Endothelial cell (in vitro differentiated cells): ENCODE measurements around the gene CNNM2. TPM values are rescaled to one million over a fixed set of nuclear protein-coding genes. Genes with fewer than 3 reads are reported as not detected.
A peak's percentile ranks its signal among the peaks of the same experiment; 100 is the strongest.
"Not testable (repeated sequence)": the region's sequence is repeated elsewhere in the genome, so short reads cannot be mapped to it uniquely, and the experiment has no call there.

Source experiments
- DNase-seq: peaks from one replicate; pipeline ENCODE4 v3.0.0; 2021; ENCODE audit warnings: low spot score
- H3K27ac Mint-ChIP-seq: one replicate; pipeline ENCODE4 v1.8.0; 2021; ENCODE audit warnings: mixed read lengths, inconsistent platforms; ENCODE audit not compliant: unreplicated experiment
- H3K27me3 Mint-ChIP-seq: one replicate; pipeline ENCODE4 v1.8.0; 2021; ENCODE audit warnings: mild to moderate bottlenecking, moderate library complexity, mixed read lengths, inconsistent platforms; ENCODE audit not compliant: unreplicated experiment
- H3K36me3 Mint-ChIP-seq: one replicate; pipeline ENCODE4 v1.8.0; 2021; ENCODE audit warnings: mild to moderate bottlenecking, low read depth, mixed read lengths, inconsistent platforms; ENCODE audit not compliant: unreplicated experiment
- H3K4me1 Mint-ChIP-seq: one replicate; pipeline ENCODE4 v1.8.0; 2021; ENCODE audit warnings: mild to moderate bottlenecking, mixed read lengths, inconsistent platforms; ENCODE audit not compliant: unreplicated experiment
- H3K4me3 Mint-ChIP-seq: one replicate; pipeline ENCODE4 v1.8.0; 2021; ENCODE audit warnings: mild to moderate bottlenecking, mixed read lengths, inconsistent platforms; ENCODE audit not compliant: unreplicated experiment
- H3K9me3 Mint-ChIP-seq: one replicate; pipeline ENCODE4 v1.8.0; 2021; ENCODE audit warnings: mixed read lengths, inconsistent platforms; ENCODE audit not compliant: unreplicated experiment
- total RNA-seq: library from RNA; stranded (reverse); fragmentation: NEBNext Ultra II Directional; extraction: Animal tissue kit (Norgen Biotek cat#: 25700); gene quantifications from one replicate; pipeline ENCODE4 v1.2.1, GENCODE V29; 2021; ENCODE audit not compliant: unreplicated experiment
- TF ChIP-seq, protein P1 (sequence below): fragments of 200-600 bp; sonication (generic); IDR thresholded peaks from one replicate; pipeline ENCODE4 v1.5.0; 2021; ENCODE audit warnings: antibody characterized with exemption; ENCODE audit not compliant: unreplicated experiment

CNNM2 gene
- total RNA-seq, 1 donor from 2014 or later, result 4.6 TPM

- no peaks in the 10 kb centered on the region for H3K27me3 Mint-ChIP-seq
- no peaks in the 10 kb centered on the region for H3K4me1 Mint-ChIP-seq
- TF ChIP-seq, protein P1, sequence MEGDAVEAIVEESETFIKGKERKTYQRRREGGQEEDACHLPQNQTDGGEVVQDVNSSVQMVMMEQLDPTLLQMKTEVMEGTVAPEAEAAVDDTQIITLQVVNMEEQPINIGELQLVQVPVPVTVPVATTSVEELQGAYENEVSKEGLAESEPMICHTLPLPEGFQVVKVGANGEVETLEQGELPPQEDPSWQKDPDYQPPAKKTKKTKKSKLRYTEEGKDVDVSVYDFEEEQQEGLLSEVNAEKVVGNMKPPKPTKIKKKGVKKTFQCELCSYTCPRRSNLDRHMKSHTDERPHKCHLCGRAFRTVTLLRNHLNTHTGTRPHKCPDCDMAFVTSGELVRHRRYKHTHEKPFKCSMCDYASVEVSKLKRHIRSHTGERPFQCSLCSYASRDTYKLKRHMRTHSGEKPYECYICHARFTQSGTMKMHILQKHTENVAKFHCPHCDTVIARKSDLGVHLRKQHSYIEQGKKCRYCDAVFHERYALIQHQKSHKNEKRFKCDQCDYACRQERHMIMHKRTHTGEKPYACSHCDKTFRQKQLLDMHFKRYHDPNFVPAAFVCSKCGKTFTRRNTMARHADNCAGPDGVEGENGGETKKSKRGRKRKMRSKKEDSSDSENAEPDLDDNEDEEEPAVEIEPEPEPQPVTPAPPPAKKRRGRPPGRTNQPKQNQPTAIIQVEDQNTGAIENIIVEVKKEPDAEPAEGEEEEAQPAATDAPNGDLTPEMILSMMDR, result no peak
- DNase-seq, result no peak
- H3K27ac Mint-ChIP-seq, result no peak overlapping the region
- H3K36me3 Mint-ChIP-seq, result peaks cover 27% of the 10 kb centered on the region
- H3K4me3 Mint-ChIP-seq, result no peak overlapping the region
- H3K9me3 Mint-ChIP-seq, result no peaks in the 10 kb centered on the region
Measured at GRCh38 chr10:103127241-103127640, 209.1 kb downstream of the CNNM2 start.

- DNase-seq, H3K27ac Mint-ChIP-seq, H3K4me1 Mint-ChIP-seq, H3K9me3 Mint-ChIP-seq, H3K27me3 Mint-ChIP-seq, H3K4me3 Mint-ChIP-seq: not testable (repeated sequence)
- peaks cover 47% of the 10 kb centered on the region for H3K36me3 Mint-ChIP-seq
Measured at GRCh38 chr10:103130180-103130579, 212.1 kb downstream of the CNNM2 start.

- TF ChIP-seq, protein P1, result no peak
- Mint-ChIP-seq H3K27ac (no peak overlapping the region), H3K4me3 (peak overlapping the region; percentile 75), H3K27me3 (no peaks in the 10 kb centered on the region), H3K9me3 (no peaks in the 10 kb centered on the region), H3K36me3 (peaks cover 50% of the 10 kb centered on the region), H3K4me1 (no peaks in the 10 kb centered on the region)
- DNase-seq, result no peak
Measured at GRCh38 chr10:103130910-103131309, 212.8 kb downstream of the CNNM2 start.

DNA sequence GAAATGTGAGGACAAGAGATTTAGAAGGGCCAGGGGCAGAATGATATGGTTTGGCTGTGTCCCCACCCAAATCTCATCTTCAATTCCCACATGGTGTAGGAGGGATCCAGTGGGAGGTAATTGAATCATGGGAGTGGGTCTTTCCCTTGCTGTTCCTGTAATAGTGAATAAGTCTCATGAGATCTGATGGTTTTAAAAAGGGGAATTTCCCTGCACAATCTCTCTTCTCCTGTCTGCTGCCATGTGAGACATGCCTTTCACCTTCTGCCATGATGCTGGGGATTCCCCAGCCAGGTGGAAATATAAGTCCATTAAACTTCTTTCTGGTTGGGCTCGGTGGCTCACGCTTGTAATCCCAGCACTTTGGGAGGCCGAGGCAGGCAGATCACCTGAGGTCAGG is 217.1 kb downstream of the CNNM2 start:
- not testable (repeated sequence) for H3K9me3 Mint-ChIP-seq, H3K27ac Mint-ChIP-seq, DNase-seq, H3K27me3 Mint-ChIP-seq, H3K4me1 Mint-ChIP-seq
- H3K36me3 Mint-ChIP-seq, result peaks cover 63% of the 10 kb centered on the region
- H3K4me3 Mint-ChIP-seq, result peak overlapping the region; percentile 87

GRCh38 chr10:103139803-103140202 is 221.7 kb downstream of the CNNM2 start:
- H3K4me3 Mint-ChIP-seq, result no peak overlapping the region
- TF ChIP-seq, protein P1, result no peak
- no peaks in the 10 kb centered on the region for H3K9me3 Mint-ChIP-seq
- no peaks in the 10 kb centered on the region for H3K4me1 Mint-ChIP-seq
- no peak for DNase-seq
- peaks cover 37% of the 10 kb centered on the region for H3K36me3 Mint-ChIP-seq
- H3K27ac Mint-ChIP-seq, result no peak overlapping the region
- no peaks in the 10 kb centered on the region for H3K27me3 Mint-ChIP-seq

Other genes with a start within 250 kb of the CNNM2 start
- gene ARL3, start 203.9 kb upstream of the CNNM2 start, total RNA-seq, result 9.0 TPM
- gene SFXN2, start 203.7 kb upstream of the CNNM2 start, total RNA-seq, result 6.3 TPM
- 49.4 TPM for gene WBP1L, start 174.3 kb upstream of the CNNM2 start, total RNA-seq
- not detected for gene CYP17A1, start 80.9 kb upstream of the CNNM2 start, total RNA-seq
- 10.7 TPM for gene BORCS7, start 64.0 kb upstream of the CNNM2 start, total RNA-seq
- gene AS3MT, start 48.8 kb upstream of the CNNM2 start, total RNA-seq, result 1.4 TPM